Measurements from ENCODE around the gene PLPPR1.

PLPPR1 gene

DNA sequence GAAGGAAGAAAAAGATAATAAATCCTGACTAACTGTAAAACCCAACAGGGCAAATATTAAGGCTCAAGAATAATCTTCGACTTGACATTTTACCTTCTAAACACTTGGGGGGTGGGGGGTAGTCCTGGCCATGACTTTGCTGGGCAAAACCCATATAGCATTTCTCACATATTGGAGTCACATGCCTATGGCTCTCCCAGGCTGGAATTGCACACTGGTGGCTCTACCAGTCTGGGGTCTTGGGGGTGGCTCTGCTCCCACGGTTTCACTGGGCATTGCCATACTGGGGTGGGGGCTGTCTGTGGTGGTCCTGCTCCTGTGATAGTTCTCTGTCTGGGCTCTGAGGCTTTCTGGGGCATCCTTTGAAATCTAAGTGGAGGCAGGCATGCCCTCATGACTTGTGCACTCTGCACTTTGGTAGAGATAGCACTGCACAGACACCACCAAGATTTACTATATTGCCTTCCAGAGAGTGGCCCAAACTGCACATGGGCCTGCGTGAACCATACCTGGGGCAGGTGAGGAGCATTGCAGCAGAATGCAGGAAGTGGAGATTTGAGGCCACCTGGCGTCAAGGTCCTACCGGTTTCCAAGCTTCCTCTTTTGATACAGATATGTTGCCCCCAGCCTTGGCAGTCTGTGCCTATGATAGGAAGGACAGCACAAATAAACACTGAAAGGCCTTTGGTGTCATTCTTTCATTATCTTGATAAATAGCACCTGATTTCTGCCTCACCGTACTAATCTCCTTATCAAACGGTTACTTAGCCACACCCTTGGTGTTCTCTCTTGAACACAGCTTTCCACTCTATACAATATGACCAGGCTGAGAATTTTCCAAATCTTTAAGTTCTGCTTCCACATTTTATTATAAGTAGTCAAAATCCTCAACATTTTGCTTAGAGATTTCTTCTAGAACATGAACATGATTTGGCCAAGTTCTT, 326.5 kb downstream of the PLPPR1 start:
- DNase-seq: no peak

DNA sequence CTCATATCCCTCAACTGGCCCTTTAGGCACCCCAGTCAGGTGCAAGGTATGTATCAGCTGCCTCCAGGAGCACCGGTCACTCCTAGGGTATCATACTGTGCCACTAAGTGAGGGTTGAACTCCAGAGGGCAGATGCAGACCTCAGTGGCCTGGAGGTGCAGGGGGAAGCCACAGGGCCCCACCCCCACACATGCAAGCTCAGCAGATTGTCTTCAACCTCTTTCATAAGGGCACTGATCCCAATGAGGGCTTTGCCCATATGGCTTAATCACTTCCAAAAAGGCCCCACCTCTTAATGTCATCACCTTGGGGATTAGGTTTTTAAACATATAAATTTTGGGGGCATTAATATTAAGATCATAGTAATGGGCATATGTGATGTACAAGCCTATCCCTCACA, 328.1 kb downstream of the PLPPR1 start:
- DNase-seq: no peak

DNA sequence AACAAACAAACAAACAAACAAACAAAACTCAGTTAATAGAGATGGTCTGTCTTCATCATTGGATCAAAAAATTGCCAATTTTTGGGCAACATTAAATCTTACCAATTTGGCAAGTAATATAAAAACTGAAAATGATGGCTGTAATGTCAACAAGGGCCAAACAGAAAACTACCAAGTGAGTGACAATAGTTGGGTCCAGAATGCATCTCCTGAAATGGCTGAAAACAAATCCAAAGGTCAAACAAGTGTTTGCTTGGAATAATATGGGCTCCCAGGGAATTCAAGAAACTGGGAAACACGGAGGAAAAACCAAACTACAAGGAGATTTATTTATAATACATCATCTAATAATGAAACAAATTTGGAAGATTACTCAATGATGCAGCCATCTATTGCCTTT, 331.2 kb downstream of the PLPPR1 start:
- no peak for DNase-seq

GRCh38 chr9:101360647-101361046, 332.1 kb downstream of the PLPPR1 start:
- no peak for DNase-seq

DNA sequence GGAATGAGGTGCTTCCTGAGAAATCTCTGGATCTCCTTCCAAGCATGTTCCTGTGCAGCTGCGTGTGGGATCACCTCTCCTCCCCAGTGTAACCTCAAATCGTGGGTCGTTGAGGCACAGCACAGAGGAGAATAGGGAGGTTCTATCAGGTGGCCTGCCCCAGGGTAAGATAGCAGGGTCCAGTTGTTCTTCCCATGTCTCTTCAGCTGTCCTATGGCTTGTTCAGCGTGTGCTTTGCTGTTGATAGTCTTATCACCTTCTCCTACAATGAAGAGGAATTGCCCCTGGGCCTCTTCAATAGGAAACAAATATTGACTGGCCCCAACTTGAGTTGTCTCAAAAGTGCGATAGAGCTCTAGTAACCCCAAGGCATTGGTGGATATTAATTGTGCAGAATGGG, 333.9 kb downstream of the PLPPR1 start:
- no peak for DNase-seq

DNA sequence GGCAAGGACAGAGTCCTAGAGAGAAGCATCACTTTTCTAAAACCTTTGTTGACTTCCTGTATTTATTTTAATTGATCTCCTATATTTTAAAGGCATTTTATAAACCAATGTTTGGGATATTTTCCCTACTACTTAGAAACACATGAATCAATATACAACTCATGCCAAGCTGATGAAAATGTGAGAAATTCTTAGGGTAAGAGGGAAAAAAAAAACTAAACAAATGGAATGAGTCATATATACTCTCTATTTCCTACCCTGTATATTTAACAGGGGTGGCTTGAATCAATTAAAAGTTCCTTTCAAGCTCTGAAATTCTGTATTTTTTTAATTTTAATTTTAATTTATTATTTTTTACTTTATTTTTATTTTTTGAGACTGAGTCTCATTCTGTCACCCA, 336.7 kb downstream of the PLPPR1 start:
- no peak for DNase-seq

DNA sequence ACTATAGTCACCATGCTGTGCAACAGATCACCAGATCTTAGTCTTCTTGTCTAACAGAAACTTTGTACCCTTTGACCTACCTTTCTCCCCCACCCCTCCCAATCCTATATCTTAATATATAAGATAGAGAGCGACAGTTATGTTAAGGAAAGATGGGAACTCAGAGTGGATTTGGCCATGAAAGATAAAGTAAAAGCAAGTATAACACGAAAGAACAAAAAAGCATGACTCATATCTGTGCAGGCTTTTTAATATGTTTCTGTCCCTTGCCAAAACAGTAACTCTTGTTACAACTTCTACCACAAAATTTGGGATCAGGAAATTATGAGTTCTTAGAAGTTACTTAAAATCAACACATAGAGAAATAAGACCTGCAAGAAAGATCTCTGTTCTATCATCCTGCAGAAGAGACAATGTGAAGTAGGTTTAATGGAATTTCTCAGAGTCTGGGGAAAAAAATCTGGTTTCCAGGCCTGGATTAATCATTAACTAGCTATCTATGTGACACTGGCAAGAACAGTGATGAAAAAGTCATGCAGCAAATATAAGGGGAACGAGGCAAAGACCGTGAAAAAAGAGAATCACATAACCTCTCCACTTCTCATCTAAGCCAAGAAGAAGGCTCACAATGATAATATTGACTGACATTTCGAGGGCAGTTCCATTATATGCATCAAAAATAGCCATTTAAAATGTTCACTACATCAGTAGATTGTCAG, 337.7 kb downstream of the PLPPR1 start:
- DNase-seq: no peak

- no peak for DNase-seq
Measured at GRCh38 chr9:101367323-101367722, 338.8 kb downstream of the PLPPR1 start.

DNA sequence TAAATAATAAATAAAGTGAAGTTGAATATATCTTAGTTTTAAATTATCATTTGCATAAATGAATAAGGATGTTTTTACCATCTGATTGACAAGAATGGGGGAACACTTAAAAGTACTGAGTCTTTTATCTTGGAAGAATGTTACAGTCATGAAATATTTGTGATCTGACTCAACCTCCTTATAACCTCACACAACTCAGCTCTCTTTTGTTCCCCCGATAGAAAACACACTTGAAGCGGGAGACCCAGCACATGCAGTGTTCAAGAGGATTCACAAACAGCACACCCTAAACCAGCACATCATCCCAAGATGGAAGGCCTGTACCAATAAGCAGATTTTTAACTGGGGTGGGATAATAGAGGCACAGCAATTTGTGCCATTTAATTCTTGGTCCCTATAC, 340.8 kb downstream of the PLPPR1 start:
- no peak for DNase-seq

GRCh38 chr9:101369884-101370531, 341.5 kb downstream of the PLPPR1 start:
- DNase-seq: no peak

DNA sequence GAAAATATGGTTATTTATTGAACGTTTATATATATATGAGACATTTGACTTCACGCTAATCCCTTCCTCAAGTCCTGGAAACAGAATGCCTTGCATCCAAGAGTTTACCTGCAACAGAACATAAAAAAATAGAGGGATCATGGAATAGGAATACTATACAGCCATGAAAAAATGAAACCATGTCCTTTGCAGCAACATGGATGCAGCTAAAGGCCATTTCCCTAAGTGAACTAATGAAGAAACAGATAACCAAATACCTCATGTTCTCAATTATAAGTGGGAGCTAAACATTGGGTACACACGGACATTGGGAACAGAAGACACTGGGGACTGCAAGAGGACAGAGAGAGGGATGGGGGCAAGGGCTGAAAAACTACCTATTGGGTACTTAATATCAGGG, 343.3 kb downstream of the PLPPR1 start:
- no peak for DNase-seq

DNA sequence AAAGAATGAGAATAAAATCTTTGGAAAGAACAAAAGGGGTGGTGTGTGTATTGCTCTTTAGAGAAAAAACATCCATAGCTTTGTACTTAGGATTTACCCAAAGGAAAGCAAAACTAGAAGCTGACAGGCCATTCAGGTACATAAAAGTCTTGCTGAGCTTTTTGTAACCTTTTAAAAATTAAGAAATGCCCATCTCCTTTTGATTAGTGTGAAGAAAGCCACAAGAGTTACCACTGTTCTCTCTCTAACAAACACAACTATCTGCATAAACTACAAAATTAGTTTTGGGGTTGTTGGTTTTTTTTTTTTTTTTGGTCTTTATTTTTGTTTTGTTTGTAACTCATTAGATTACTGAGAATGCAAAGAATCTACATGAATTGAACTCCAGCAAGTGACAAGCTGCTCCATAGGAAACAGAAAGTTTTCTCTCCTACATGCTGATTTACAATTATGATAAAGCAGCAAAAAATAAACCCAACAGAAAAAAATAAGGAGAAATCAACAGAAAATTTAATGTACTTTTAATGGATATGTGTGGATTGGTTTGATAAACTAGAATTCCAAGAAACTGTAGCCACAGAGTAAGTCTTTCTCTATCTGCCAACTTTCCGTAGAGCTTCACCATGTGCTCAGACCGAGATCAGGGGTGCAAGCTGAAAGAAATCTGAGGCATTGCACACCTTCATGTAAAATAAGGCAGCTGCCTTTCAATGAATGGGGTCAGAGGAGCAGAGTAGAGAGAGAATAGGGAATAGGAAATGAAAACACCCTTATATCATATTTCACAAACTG, 344.0 kb downstream of the PLPPR1 start:
- no peak for DNase-seq
